Mucosa of descending colon (tissue), 3 donors: ENCODE results near the gene CAMK2D. TPM values are rescaled to one million over a fixed set of nuclear protein-coding genes. Genes with fewer than 3 reads are reported as not detected.

Experiments used
- ATAC-seq: fragments of 200-7000 bp; cut with Tn5 transposase; one replicate; pipeline ENCODE4 v1.9.1; 2020; ENCODE audit warnings: mild to moderate bottlenecking, moderate library complexity
- DNase-seq, 3 donors: peaks; one replicate each; pipeline ENCODE4 v3.0.0-alpha.2; 2020
- H3K36me3 ChIP-seq: fragments of 200-600 bp; one replicate; pipeline ENCODE4 v1.8.0; 2021; ENCODE audit warnings: low read depth, mild to moderate bottlenecking
- H3K4me1 ChIP-seq: fragments of 200-600 bp; one replicate; pipeline ENCODE4 v1.8.0; 2021; ENCODE audit warnings: low read depth, mild to moderate bottlenecking
- H3K4me3 ChIP-seq: fragments of 200-600 bp; one replicate; pipeline ENCODE4 v1.8.0; 2021; ENCODE audit warnings: mild to moderate bottlenecking
- H3K9me3 ChIP-seq: fragments of 200-600 bp; one replicate; pipeline ENCODE4 v1.8.0; 2021; ENCODE audit warnings: mild to moderate bottlenecking
- CTCF ChIP-seq: fragments of 200-600 bp; IDR thresholded peaks from one replicate; pipeline ENCODE4 v1.8.0; 2022; ENCODE audit warnings: antibody characterized with exemption, mild to moderate bottlenecking
- intact Hi-C, 2 donors: fragments of 100-400 bp; cut with DNase I in 1 of 2; cut with micrococcal nuclease in 1 of 2; formaldehyde crosslinking; loops; one replicate each; pipeline versions ENCODE4 v1.11.0 to v1.11.1; 2022; cut with DNase I, micrococcal nuclease
- total RNA-seq, 3 donors: library from RNA; stranded (reverse); fragmentation: NEBNext Ultra II Directional in 2 of 3; extraction: Animal tissue kit (Norgen Biotek cat#: 25700) in 2 of 3; gene quantifications; one replicate each; pipeline versions ENCODE4 v1.2.1 to v1.2.4, GENCODE V29; 2021 to 2023
- donor health status: DM: no; HTN: no; CAD: no; lungs with moderate emphysema.
- donor health status: DM: no; HTN: no; CAD: no.
- donor health status: DM: no; HTN: yes; CAD: no.

The CAMK2D gene
- total RNA-seq, 3 donors from 2014 or later: 59.8 to 83.0 (median 77.3) TPM

GRCh38 chr4:113450295-113451080 lies 311.1 kb downstream of the CAMK2D start:
- no peak for TF ChIP-seq CTCF
- ATAC-seq: no peak
- Histone ChIP-seq H3K4me1 (no peaks in the 10 kb centered on the region), H3K4me3 (no peak overlapping the region), H3K9me3 (no peaks in the 10 kb centered on the region), H3K36me3 (peaks cover under 1% of the 10 kb centered on the region)
- DNase-seq: no peak
- intact Hi-C loops: no loop called here

- intact Hi-C loops: no loop called here
- peak; percentile 63 for ATAC-seq
- Histone ChIP-seq H3K9me3 (no peaks in the 10 kb centered on the region), H3K4me1 (no peaks in the 10 kb centered on the region), H3K36me3 (no peaks in the 10 kb centered on the region), H3K4me3 (no peak overlapping the region)
- no peak for TF ChIP-seq CTCF
- DNase-seq: no peak
Observed at GRCh38 chr4:113449410-113449974, 312.0 kb downstream of the CAMK2D start.

- intact Hi-C loops: no loop called here
- H3K4me1 ChIP-seq: no peaks in the 10 kb centered on the region
- peak; percentile 25 for ATAC-seq
Observed at GRCh38 chr4:113447769-113448168, 313.8 kb downstream of the CAMK2D start.

GRCh38 chr4:113447061-113447460 lies 314.5 kb downstream of the CAMK2D start:
- intact Hi-C loops: no loop called here
- no peaks in the 10 kb centered on the region for H3K36me3 ChIP-seq
- no peak for TF ChIP-seq CTCF
- DNase-seq (no peak), ATAC-seq (no peak)
- no peaks in the 10 kb centered on the region for H3K9me3 ChIP-seq
- no peaks in the 10 kb centered on the region for H3K4me1 ChIP-seq
- no peak overlapping the region for H3K4me3 ChIP-seq

More at GRCh38 chr4:113447769-113448168, 313.8 kb downstream of the CAMK2D start:
- TF ChIP-seq CTCF: no peak
- no peak overlapping the region for H3K4me3 ChIP-seq
- no peaks in the 10 kb centered on the region for H3K36me3 ChIP-seq
- no peaks in the 10 kb centered on the region for H3K9me3 ChIP-seq
- DNase-seq: peak in 1 of 3 donors; percentile 16

GRCh38 chr4:113446019-113446418 lies 315.5 kb downstream of the CAMK2D start:
- DNase-seq (no peak), ATAC-seq (peak; percentile 15)
- no peak for TF ChIP-seq CTCF
- Histone ChIP-seq H3K4me1 (no peaks in the 10 kb centered on the region), H3K9me3 (no peaks in the 10 kb centered on the region), H3K36me3 (no peaks in the 10 kb centered on the region), H3K4me3 (no peak overlapping the region)
- intact Hi-C loops: no loop called here
